D341Med (cell line): ENCODE measurements around the gene SLC39A3.

ENCODE experiments used
- DNase-seq: peaks from one replicate; pipeline ENCODE4 v3.0.0; 2012; ENCODE audit warnings: low spot score

The SLC39A3 gene

DNA sequence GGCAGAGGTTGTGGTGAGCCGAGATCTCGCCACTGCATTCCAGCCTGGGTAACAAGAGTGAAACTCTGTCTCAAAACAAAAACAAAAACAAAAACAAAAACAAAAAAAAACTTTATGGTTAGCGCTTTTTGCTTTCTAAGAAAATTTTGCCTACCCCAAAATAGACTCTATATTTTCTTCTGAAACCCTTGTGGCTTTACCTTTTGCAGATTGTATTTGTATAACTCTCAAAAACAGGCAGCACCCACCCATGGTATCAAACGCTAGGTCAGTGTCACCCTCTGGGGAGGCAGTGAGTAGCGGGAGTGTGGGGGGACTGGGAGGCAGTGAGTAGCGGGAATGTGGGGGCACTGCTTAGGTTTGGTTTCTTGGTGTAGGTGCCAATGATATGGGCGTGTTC, 7.5 kb upstream of the SLC39A3 start:
- no peak for DNase-seq

DNA sequence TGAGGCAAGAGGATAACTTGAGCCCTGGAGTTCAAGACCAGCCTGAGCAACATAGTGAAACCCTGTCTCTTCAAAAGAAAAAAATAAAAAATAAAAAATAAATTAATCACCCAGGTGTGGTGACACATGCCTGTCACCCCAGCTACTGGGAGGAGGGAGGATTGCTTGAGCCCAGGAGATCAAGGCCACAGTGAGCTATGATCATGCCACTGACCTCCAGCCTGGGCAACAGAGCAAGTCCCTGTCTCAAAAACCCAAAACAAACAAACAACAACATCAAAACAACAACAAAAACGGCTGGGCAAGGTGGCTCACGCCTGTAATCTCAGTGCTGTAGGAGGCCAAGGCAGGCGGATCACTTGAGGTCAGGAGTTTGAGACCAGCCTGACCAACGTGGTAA, 4.3 kb upstream of the SLC39A3 start:
- DNase-seq = no peak

DNA sequence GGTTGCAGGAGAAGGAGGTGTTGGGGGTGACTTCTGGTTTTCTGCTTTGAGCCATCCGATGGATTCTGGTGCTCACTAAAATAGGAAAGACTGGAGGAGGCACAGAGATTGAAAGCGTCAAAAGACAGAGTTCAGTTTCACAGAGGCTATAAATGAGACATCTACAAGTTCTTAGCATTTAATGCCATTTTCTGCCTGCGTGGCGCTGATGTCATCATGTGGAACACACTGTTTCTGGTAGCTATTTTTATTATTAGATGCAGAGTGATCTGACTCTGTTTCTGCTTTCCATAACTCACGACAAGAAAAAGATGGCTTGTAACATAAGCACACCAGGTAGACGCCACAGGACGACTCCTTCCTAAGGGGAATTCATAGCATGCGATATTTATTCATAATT, 3.3 kb upstream of the SLC39A3 start:
- no peak for DNase-seq

DNA sequence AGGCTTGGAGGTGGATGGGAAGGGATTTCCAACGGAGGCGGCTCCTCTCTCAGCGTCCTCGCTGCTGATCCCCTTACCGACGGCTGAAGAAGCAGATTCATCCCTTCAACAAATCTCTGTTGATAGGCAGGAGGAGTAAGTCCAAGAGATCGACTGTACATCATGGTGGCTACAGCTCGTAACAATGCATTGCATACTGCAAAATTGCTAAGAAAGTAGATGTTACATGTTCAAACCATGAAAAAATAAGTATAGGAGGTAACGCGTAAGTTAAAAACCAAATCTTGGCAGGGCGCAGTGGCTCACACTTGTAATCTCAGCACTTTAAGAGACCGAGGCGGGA, 468 bp upstream of the SLC39A3 start:
- no peak for DNase-seq

DNA sequence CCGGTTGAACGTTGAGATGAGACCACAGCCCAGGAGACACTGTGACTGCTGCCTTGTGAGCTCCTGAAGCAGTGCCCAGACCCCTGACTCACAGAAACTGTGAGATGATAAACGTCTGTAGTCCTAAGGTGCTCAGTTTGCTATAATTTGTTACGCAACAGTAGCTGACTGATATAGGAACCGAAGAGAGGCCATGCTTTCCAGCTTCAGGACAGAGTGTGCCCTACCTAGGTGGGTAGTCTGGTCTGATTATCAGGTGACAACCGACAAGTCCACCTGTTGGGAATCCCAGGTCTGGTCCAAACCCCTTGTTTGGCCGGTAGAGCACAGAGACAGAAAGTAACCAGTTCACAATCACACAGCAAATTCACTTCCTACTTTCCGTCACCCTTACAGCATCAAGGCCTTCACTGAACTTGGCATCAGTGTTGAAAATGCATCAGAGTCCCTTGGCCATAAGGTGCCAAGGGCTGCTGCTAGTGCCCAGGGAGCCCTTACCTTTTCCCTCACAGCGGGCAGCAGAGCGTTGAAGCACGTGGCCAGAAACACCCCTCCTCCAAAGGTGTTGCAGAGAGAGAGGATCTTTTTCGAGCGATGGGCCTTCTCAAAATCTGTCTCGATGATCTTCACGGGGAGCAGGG, 3.1 kb downstream of the SLC39A3 start:
- DNase-seq = no peak

DNA sequence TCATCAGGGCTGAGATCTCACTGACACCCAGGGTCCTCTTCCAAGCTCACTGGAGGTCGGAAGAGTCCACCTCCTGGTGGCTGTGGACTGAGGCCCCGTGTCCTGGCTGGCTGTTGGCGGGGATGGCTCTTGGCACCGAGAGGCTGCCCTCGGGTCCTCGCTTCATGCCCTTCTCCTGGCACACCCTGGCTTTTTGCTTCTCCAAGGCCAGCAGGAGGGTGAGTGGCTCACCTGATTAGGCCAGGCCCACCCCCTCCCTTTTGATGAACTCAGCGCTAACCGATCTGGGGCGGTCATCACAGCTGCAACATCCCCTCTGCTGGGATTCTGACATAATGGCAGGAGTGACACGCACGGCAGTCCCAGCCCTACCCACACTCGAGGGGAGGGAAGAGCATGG, 4.4 kb downstream of the SLC39A3 start:
- no peak for DNase-seq

DNA sequence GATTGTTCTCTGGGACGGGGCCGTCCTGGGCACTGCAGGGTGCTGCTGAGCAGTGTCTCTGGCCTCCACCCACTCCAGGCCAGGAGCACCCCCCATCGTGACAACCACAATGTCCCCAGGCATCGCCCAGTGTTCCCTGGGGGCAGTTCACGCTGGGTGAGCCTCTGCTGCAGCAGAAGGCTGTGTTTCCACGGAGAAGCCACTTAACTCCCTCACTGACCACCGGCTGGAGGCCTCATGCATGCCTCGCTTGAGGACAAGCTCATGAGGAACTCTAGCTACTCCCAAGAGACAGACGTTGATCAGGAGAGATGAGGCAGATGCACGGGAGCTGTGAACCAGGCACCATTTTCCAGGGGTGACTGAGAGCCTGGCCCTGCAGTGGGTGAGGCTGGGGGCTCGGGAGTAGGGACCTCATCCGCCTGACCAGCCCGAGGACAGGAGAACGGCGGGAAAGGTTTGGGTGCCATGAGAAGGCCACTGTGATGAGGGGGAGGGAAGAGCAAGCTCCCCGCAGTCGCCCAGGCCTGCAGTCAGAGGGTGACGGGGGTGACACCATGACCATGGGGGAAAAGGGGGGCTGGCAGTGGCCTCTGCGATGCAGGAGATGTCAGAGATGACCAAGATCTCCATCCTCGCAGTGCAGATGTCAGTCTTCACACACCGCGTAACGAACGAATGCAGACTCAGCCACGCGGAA, 5.1 kb downstream of the SLC39A3 start:
- no peak for DNase-seq

DNA sequence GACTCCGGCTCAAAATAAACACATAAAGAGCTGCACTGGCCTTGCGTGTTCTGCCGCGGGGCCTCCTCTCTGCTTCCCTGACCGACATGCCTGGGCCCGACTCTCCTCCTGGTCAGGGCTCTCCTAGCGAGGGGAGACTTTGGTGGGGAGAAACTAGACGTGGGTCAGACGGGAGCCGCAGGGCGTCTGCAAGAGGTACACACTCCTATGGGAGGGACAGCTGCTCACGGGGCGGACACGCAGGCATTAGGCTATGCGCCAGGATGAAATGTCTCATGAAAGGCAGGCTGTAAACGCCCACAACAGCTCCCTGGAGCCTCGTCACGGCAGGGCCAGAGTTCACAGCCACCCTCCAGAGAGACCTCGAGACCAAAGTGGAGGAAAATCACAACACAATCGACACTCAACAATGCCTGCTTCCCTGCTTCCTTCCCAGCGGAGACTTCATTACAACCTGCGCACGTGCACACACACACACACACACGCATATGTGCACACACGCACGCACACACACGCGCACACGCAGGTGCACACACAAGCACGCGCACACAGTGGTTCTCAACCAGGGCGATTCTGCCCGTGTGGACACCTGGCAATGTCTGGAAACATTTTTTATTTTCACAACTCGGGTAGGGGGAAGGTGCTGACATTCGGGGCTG, 5.8 kb downstream of the SLC39A3 start:
- DNase-seq = no peak

DNA sequence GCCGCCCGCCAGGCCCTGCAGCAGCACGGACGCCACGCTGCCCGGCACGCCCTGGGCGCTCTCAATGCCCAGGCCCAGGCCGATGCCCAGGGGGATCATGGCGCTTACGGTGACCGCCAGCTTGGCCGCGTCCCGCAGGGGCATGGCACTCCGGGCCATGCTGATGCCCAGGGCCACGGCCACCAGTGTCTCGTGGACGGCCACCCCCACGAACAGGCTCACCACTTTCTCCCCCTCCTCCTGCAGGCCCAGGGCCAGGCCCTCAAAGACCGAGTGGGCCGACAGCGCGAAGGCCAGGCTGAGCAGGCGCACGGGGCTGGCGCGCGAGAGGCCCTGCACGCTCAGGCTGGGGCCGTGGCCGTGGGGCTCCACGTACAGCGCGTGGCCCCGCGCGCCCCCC, 6.9 kb downstream of the SLC39A3 start:
- DNase-seq = peak; percentile 26

DNA sequence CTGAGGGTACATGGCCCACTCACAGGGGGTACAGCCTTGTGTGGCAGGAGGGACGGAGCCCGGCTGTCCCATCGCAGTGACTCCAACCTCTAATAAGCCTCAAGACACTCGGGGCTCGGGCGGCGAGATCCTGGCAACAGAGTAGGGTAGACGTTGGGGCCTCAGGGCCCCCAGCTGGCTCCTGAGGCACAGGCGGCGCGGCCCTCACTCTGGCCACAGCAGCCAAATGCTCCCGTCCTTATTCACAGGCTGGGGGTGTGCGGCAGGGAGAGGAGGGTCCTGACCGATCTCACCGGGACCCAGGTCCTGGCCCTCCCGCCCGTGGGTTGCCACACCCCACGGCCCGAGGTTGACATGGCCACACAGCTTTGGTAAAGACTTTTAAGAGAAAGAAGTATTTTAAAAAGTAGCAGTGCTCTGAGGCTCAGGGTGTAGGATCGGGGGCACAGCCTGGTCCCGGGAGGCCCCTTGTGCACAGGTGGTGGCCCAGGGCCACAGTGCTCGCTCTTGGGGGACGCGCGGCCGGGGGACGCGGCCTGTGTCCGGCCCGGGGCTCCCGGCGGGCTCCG, 7.6 kb downstream of the SLC39A3 start:
- no peak for DNase-seq

DNA sequence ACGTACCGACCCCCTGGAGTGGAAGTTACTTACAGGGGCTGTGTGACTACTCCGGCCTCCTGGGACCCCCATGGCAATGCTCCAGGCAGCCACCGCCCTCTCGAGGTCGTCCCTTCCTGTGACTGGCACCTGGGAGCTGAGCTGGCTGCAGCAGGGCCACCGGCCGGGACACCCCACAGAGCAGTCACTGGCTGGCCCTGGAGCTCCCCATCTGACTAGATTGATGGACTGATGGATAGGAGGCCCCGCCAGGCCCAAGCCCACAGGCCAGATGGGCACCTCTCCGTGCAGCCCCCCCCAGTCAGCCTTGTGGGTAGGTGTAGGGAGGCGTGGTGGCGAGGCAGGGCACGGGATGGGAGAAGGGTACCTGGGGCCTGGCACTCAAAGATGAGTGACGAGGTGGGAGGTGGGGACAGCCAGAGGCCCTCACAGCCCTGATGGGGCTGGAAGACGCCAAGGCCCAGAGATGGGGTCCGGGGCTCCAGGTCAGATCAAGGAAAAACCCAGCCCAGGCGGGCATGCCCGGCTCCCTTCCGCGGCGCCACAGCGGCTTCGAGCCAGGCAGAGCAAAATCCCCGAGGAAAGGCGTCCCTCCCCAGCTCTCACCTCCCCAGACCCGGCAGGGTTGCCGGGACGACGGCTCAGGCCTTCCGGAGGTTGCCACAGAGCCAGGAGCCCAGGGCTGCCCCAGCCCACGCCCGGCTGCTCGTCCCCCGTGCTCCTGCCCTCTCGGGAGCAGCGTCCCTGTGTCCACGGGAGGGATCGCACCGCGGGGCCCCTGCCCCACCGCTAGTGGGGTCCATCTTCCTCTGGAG, 8.4 kb downstream of the SLC39A3 start:
- peak; percentile 38 for DNase-seq

DNA sequence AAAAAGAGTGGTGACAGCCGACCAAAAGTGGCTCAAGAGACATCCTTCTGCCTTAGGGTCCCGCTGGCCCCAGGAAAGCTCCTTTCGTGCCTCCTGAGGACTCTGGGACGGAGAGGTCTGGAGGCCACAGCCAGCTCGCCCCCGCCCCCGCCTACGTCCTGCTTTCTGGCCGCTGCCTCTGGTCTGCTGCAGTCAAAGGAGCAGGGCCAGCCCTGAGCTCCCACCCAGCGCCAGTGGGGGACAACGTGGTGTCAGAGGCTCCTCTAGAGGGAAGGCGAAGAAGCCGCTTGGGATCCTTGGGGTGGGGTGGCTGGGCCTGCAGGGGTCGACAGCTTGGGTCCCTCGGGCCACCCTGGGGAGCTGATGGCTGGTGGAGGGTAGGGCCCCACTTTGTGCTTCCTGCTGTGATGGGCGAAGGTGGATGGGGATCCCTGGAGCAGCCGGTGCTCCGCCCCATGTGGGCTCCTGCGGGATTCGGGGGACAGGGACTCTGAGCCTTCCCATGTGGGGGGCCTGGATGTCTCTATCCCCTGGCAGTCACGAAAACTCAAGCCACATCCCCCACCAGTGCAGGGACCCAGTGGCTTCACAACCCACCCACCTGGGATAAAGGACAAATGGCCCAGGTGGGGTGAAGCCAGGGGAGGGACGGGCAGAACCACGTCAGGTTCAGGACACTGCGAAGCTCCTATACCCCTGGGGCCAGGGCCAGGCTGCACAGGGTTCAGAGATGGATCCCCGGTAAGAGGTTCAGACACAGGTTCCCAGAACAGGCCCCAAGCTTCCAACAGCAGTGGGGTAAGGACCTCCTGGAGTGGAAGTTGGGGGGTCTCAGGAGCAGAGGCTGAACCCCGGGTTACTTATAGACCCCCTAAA, 9.6 kb downstream of the SLC39A3 start:
- peak; percentile 31 for DNase-seq

DNA sequence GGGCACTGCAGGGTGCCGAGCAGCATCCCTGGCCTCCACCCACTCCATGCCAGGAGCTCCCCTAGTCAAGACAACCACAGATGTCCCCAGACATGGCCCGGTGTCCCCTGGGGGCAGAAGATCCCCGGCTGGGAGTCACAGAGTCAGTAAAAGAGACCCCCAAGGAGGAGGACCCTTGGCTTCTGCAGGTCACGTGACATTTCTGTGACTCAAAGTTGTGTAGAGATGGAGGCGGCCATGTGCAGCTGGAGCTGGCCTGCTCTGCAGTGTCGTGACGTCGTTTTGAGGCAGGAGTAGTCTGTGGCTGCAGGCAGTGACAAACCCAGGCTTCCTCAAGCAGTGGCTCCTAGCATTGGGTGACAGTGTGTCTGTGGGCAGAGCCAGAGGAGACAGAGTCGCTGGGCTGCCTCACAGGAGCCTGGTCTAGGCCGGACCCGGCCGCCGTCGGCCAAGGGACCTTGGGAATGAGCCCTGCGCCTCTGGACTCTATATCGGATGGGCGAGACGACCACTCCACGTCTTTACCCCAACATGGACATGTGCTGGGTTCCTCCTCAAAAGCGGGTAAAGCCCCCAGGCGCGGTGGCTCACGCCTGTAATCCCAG, 10.9 kb downstream of the SLC39A3 start:
- peak; percentile 21 for DNase-seq

DNA sequence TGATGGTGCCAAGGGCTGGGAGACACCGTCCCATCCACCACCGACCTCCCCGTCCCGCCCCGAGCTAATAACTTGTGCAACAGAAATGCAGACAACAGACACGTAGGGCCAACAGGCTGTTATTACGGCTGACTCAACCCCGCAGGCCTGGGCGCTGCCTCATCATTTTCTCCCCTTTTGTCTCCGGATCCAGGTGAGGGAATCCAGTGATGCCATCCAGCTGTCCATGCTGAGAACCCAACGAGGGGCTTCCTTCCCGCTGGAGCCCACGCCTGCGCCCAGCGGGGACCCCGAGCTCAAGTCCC, 12.2 kb downstream of the SLC39A3 start:
- DNase-seq = peak; percentile 38

DNA sequence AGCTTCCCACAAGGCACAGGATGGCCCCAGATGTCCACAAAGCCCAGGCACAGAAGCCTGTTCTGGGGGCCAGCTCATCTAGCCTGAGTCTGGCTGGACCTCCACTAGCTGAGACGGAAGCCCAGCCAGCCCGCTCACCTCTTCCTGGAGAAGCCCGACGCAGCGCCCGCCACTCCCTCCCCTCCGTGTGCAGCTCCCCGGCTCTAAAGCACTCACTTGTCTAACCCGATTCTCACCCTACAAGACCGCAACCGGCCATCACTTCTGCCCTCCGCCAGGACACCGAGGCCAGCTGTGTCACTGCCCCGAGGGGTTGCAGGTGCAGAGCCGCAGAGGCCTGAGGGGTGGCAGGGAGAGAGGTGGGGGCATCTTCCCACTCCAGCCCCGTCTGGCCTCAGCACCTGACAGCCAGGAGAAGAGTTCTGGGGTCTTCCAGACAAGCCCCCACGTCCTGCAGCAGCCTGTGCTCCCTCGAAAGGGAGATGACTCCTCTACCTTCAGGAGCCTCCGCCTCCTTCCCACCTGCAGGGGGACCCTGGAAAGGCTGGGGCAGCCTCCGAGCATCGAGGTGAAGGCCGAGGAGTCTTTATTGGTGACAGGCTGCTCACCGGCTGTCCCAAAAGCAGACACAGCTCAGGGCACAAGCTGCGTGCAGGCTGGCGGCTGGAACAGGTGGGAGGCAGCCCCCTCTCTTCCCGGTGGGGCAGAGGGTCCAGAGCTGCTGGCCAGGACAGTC, 12.7 kb downstream of the SLC39A3 start:
- DNase-seq = peak; percentile 30

DNA sequence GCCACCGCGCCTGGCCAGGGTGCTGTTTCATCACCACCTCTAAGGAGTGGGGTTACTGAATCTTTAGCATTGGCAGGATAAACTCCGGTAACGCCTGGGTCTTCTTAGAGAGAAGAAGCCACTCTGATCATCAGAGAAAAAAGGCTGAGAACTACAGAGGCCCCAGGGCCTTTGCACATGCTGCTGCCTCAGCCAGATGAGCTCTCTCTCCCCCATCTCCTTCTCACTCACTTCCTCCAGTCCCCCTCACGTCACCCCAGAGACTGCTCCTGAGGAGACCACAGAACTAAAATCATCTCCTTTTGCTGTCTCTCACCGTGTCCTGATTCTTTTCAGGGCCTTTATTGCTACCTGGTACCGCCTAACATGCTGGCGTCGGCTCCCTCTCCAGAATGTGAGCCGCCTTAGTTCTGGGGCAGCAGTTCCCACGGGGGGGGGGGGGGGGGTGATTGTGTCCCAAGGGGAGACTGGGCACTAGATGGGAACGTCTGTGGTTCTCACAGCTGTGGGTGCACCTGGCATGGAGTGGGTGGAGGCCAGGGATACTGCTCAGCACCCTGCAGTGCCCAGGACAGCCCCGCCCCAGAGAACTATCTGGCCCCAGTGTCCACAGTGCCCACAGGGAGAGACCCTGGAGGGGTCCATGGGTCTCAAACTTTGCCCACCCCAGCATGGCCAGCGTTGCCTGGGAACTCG, 13.5 kb downstream of the SLC39A3 start:
- DNase-seq = no peak

DNA sequence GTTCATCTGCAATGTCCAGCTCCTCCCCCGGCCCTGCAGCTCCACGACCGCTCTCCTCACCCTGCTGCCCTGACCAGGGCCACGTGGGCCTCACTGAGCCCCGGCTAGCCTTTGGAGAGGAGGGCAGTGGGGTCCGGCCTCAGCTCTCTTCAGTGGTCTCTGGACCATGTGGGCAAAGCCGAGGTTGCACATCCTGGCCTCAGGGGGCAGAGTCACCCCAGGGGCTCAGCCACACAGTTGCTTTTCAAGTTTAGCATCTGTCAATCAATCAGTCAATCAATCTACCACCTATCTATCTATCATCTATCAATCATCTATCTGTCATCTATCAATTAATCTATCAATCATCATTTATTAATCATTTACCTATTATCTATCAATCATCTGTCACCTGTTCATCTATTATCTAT, 15.7 kb downstream of the SLC39A3 start:
- DNase-seq = no peak

DNA sequence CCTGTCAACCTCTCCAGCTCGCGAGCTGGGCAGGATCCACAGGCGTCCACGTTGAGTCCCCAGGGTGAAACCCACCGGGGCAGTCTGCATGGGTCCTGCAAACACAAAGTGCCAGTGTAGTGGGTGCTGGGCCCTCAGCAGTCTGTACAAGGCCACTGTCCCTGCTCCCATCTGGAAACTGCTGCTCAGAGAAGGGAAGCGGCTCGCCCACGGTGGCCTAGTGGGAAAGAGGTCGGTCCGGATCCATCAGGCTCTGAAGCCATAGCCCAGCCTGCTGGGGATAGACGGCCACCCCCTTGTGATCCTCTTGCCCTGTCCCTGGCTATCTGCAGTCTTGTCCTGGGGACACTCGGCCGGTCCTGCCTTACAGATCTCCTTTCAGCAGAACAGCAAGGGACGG, 16.1 kb downstream of the SLC39A3 start:
- no peak for DNase-seq

DNA sequence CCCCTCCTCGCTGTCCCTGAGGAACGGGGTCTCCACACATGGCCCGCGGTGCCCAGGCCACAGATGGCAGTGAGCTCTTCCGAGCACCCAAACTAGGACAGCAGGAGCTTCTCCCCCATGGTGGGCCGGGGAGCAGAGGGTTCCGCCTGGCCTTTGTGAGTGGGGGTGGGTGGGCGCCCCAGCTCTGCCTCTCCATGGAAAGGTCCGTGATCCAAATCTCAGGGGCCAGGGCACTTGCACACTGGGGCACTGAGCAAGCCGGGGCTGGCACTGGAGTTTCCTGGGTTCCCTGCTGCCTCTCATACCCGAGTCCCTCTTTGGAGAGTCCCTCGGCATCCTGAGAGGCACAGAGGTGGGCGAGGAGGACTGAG, 16.5 kb downstream of the SLC39A3 start:
- no peak for DNase-seq
